ENCODE measurements around the gene DGKH.
"Not testable (repeated sequence)": the region's sequence is repeated elsewhere in the genome, so short reads cannot be mapped to it uniquely, and the experiment has no call there.

- not testable (repeated sequence) for TF ChIP-seq POLR2A (IDR thresholded peaks at IDR 0.05; ENCODE audit: low read depth, low read length); TAF1 (IDR thresholded peaks at IDR 0.05; ENCODE audit: borderline replicate concordance, low read depth, low read length)
These were observed 22.7 kb downstream of the DGKH start for GRCh38 chr13:42071179-42071578.
